GM10248 (cell line): ENCODE results near the gene WNT2.
"Not testable (repeated sequence)": the region's sequence is repeated elsewhere in the genome, so short reads cannot be mapped to it uniquely, and the experiment has no call there.

Source experiments
- CTCF ChIA-PET: fragments of 300-600 bp; sonication (Branson Sonifier 250); formaldehyde crosslinking; extraction: SDS; loops from one replicate; lab custom pipeline; 2021; ENCODE audit warnings: antibody characterized with exemption; lab: Yijun Ruan, JAX
- POLR2A ChIA-PET: fragments of 350-650 bp; sonication (Branson Sonifier 250); formaldehyde crosslinking; extraction: SDS; loops from one replicate; lab custom pipeline; 2020; ENCODE audit warnings: antibody characterized with exemption; lab: Yijun Ruan, JAX
- DNase-seq: peaks from one replicate; pipeline ENCODE4 v3.0.0; 2012; ENCODE audit errors: extremely low spot score
- CTCF ChIP-seq: IDR thresholded peaks from 2 replicates; pipeline ENCODE4 v1.5.1; 2012; ENCODE audit warnings: mild to moderate bottlenecking, low read depth; ENCODE audit errors: extremely low read depth, missing control alignments, control extremely low read depth

WNT2 gene

GRCh38 chr7:117250245-117250644 lies 72.6 kb downstream of the WNT2 start:
- ChIA-PET CTCF (interaction anchor here (0.6 to 2.0 kb wide), 6 partner anchors 10 to 188 kb away, joined by 3 to 8 read pairs (median 4); no protein-coding TSS in a partner anchor), POLR2A (no interaction called here)
- DNase-seq: no peak
- no peak for TF ChIP-seq CTCF

- no peak for DNase-seq
These were observed 73.2 kb downstream of the WNT2 start for GRCh38 chr7:117249696-117250095.

GRCh38 chr7:117248829-117249228 lies 74.0 kb downstream of the WNT2 start:
- ChIA-PET POLR2A (no interaction called here), CTCF (interaction anchor here (1.0 to 1.4 kb wide), 5 partner anchors 8 to 137 kb away, joined by 3 to 5 read pairs (median 3); no protein-coding TSS in a partner anchor)
- no peak for DNase-seq
- no peak for TF ChIP-seq CTCF

More at GRCh38 chr7:117249696-117250095, 73.2 kb downstream of the WNT2 start:
- POLR2A ChIA-PET: no interaction called here
- CTCF ChIA-PET: interaction anchor here (0.6 to 1.4 kb wide), 7 partner anchors 9 to 188 kb away, joined by 3 to 5 read pairs (median 3); no protein-coding TSS in a partner anchor
- TF ChIP-seq CTCF: no peak

- CTCF ChIA-PET: interaction anchor here (1.2 kb wide), 1 partner anchor 37 kb away, joined by 3 read pairs; no protein-coding TSS in a partner anchor
- no peak for DNase-seq
- POLR2A ChIA-PET: no interaction called here
- TF ChIP-seq CTCF: no peak
These were observed 75.0 kb downstream of the WNT2 start for GRCh38 chr7:117247809-117248208.

- DNase-seq, CTCF ChIA-PET, POLR2A ChIA-PET: not testable (repeated sequence)
These were observed 77.2 kb downstream of the WNT2 start for GRCh38 chr7:117245703-117246102.

- POLR2A ChIA-PET: no interaction called here
- no peak for DNase-seq
- CTCF ChIA-PET: interaction anchor here (1.1 to 1.9 kb wide), 4 partner anchors 13 to 31 kb away, joined by 3 to 6 read pairs (median 4); no protein-coding TSS in a partner anchor
- no peak for TF ChIP-seq CTCF
These were observed 79.5 kb downstream of the WNT2 start for GRCh38 chr7:117243390-117243789.

- DNase-seq: no peak
- POLR2A ChIA-PET: no interaction called here
- CTCF ChIA-PET: interaction anchor here (1.1 to 2.1 kb wide), 4 partner anchors 8 to 14 kb away, joined by 3 to 7 read pairs (median 4); no protein-coding TSS in a partner anchor
- TF ChIP-seq CTCF: no peak
These were observed 81.8 kb downstream of the WNT2 start for GRCh38 chr7:117241088-117241487.
